HepG2 (cell line): ENCODE measurements around the gene SNU13. TPM values are rescaled to one million over a fixed set of nuclear protein-coding genes. Genes with fewer than 3 reads are reported as not detected.

Experiments
- ATAC-seq: fragments of 200-7000 bp; cut with Tn5 transposase; 3 replicates; pipeline ENCODE4 v1.9.1; 2020; ENCODE audit warnings: mild to moderate bottlenecking, moderate library complexity
- Bru-seq: library from RNA; stranded (reverse); fragments of 400-500 nt; gene quantifications from one replicate; lab custom pipeline; 2021; lab: Mats Ljungman, UMichigan
- BruChase-seq, 2 experiments: library from RNA; stranded (reverse); fragments of 400-500 nt; gene quantifications; one replicate each; lab custom pipeline; 2021; lab: Mats Ljungman, UMichigan
- BruUV-seq: library from RNA; stranded (reverse); fragments of 400-500 nt; replicated peaks from 2 replicates; lab custom pipeline; 2021; lab: Mats Ljungman, UMichigan
- CTCF ChIA-PET: fragments of 300-600 bp; formaldehyde crosslinking; extraction: SDS; loops from one replicate; lab custom pipeline; 2021; ENCODE audit warnings: low total read pairs, inconsistent platforms, low intra/inter-chr PET ratio; lab: Yijun Ruan, JAX
- POLR2A ChIA-PET: fragments of 350-600 bp; sonication (Branson Sonifier 250); formaldehyde crosslinking; loops from one replicate; lab custom pipeline; 2020; ENCODE audit warnings: antibody characterized with exemption, inconsistent platforms; lab: Yijun Ruan, JAX
- DNase-seq: peaks from one replicate; pipeline ENCODE4 v3.0.0-alpha.2; 2015; ENCODE audit warnings: low spot score
- FAIRE-seq: peaks from 3 replicates; lab custom pipeline; 2011; peaks lifted over from hg19 to GRCh38; lab: Jason Lieb, UNC
- H2AFZ ChIP-seq: one replicate; pipeline ENCODE4 v1.6.1; 2011; ENCODE audit warnings: low read length, inconsistent platforms
- H3K27ac ChIP-seq: fragments of 300-600 bp; 3 replicates; pipeline ENCODE4 v1.8.0; 2011; ENCODE audit warnings: mixed run types, mild to moderate bottlenecking, mixed read lengths, low read length, inconsistent platforms; ENCODE audit not compliant: insufficient read depth; ENCODE audit errors: extremely low read length
- H3K27me3 ChIP-seq, 2 experiments: fragments of 200-600 bp in 1 of 2; 2 replicates in 1 of 2; 3 replicates in 1 of 2; pipeline versions ENCODE4 v1.6.0 to v1.8.0; 2011; ENCODE audit warnings: low read length in 2 of 2, mild to moderate bottlenecking in 2 of 2, moderate library complexity in 2 of 2, inconsistent platforms in 1 of 2; ENCODE audit not compliant: insufficient read depth in 2 of 2, control insufficient read depth in 1 of 2
- H3K36me3 ChIP-seq, 2 experiments: fragments of 200-600 bp in 1 of 2; replicated peaks in 1 of 2; 2 replicates in 1 of 2; 3 replicates in 1 of 2; pipeline versions ENCODE4 v1.5.1 to v1.8.0; 2011; ENCODE audit warnings: low read length in 2 of 2, inconsistent platforms in 1 of 2; ENCODE audit not compliant: insufficient read depth in 2 of 2, control insufficient read depth in 1 of 2
- H3K4me1 ChIP-seq: 2 replicates; pipeline ENCODE4 v1.5.1; 2012; ENCODE audit warnings: low read length, inconsistent platforms; ENCODE audit not compliant: insufficient read depth
- H3K4me2 ChIP-seq: 2 replicates; pipeline ENCODE4 v1.6.0; 2011; ENCODE audit warnings: low read depth, low read length, inconsistent platforms
- H3K4me3 ChIP-seq, 3 experiments: fragments of 200-600 bp in 1 of 3; sonication (generic), shearing (Covaris generic) in 1 of 3; replicated peaks in 1 of 3; 2 replicates each; pipeline ENCODE4 v1.5.1; 2011 to 2016; ENCODE audit warnings: low read length in 3 of 3, inconsistent platforms in 2 of 3, low read depth in 2 of 3, mild to moderate bottlenecking in 2 of 3, control low read depth in 1 of 3, mixed read lengths in 1 of 3; ENCODE audit not compliant: insufficient read depth in 1 of 3
- H3K79me2 ChIP-seq: one replicate; pipeline ENCODE4 v1.6.1; 2011; ENCODE audit warnings: low read length, inconsistent platforms; ENCODE audit not compliant: insufficient read depth
- H3K9ac ChIP-seq: 2 replicates; pipeline ENCODE4 v1.6.0; 2011; ENCODE audit warnings: mild to moderate bottlenecking, low read depth, low read length, inconsistent platforms; ENCODE audit not compliant: insufficient read depth
- H3K9me3 ChIP-seq: 2 replicates; pipeline ENCODE4 v1.5.1; 2012; ENCODE audit warnings: mild to moderate bottlenecking, low read length
- H4K20me1 ChIP-seq: 2 replicates; pipeline ENCODE4 v1.6.0; 2011; ENCODE audit warnings: inconsistent platforms, mild to moderate bottlenecking, low read length, moderate library complexity; ENCODE audit not compliant: insufficient read depth
- HDAC2 ChIP-seq: sonication (generic); formaldehyde crosslinking; IDR thresholded peaks from 2 replicates; pipeline ENCODE4 v1.4.0; 2020; ENCODE audit warnings: missing genetic modification reagents
- KAT2B ChIP-seq: fragments of 150-350 bp; IDR thresholded peaks from 2 replicates; pipeline ENCODE4 v1.6.1; 2014; ENCODE audit warnings: low read depth, low read length, borderline replicate concordance
- NR2C2 ChIP-seq: sonication (generic); formaldehyde crosslinking; IDR thresholded peaks from 2 replicates; pipeline ENCODE4 v1.4.0; 2020; ENCODE audit warnings: missing genetic modification reagents, mild to moderate bottlenecking, moderate library complexity, borderline replicate concordance
- PTBP1 ChIP-seq: fragments of 200-400 bp; formaldehyde crosslinking; IDR thresholded peaks from 2 replicates; pipeline ENCODE4 v1.6.1; 2018; ENCODE audit warnings: low read length, low read depth; ENCODE audit not compliant: poor library complexity, severe bottlenecking
- SALL1 ChIP-seq: sonication (generic); formaldehyde crosslinking; IDR thresholded peaks from 2 replicates; pipeline ENCODE4 v1.8.0; 2022; ENCODE audit warnings: mild to moderate bottlenecking, missing genetic modification reagents
- ZBTB46 ChIP-seq: sonication (generic); formaldehyde crosslinking; IDR thresholded peaks from 2 replicates; pipeline ENCODE4 v1.4.0; 2020; ENCODE audit warnings: mild to moderate bottlenecking, missing genetic modification reagents, borderline replicate concordance
- ZC3H13 ChIP-seq: sonication (generic); formaldehyde crosslinking; IDR thresholded peaks from 2 replicates; pipeline ENCODE4 v1.8.1; 2023; ENCODE audit warnings: mild to moderate bottlenecking, missing genetic modification reagents, moderate library complexity
- ZNF746 ChIP-seq: sonication (generic); formaldehyde crosslinking; IDR thresholded peaks from 2 replicates; pipeline ENCODE4 v1.8.0; 2022; ENCODE audit warnings: mild to moderate bottlenecking, missing genetic modification reagents
- WGBS: methylation state at CpG from one replicate; pipeline ENCODE4 v1.1.6; 2017; ENCODE audit warnings: low lambda C conversion rate; 5-methylcytosine and 5-hydroxymethylcytosine counted together
- in situ Hi-C: cut with HindIII; loops from 2 replicates; pipeline ENCODE4 v1.10.0; 2017; ENCODE audit warnings: low pct_unique_long_range_greater_than_20kb; ENCODE audit not compliant: extremely low pct_ligation_motif_present
- intact Hi-C: fragments of 100-400 bp; cut with micrococcal nuclease; formaldehyde crosslinking; loops from one replicate; pipeline ENCODE4 v1.10.0; 2022; ENCODE audit not compliant: unreplicated experiment
- long read RNA-seq, 2 experiments: library from RNA in 1 of 2; library from polyadenylated mRNA in 1 of 2; stranded (forward) in 1 of 2; unstranded in 1 of 2; transcript quantifications; one replicate each; pipeline ENCODE4 v2.0.0, GENCODE V29; 2019 to 2022
- polyA minus RNA-seq, 3 experiments: library from RNA; depleted of rRNA, polyadenylated mRNA; stranded (reverse); fragments of >200 nt; gene quantifications; 2 replicates each; pipeline ENCODE4 v1.2.3, GENCODE V29; 2011; ENCODE audit warnings: low replicate concordance in 1 of 3
- polyA plus RNA-seq, 8 experiments: library from polyadenylated mRNA; depleted of rRNA in 3 of 8; stranded (reverse) in 7 of 8; unstranded in 1 of 8; fragments of >200 nt; fragmentation: Illumina TruSeq in 4 of 8; extraction: Trizol in 4 of 8; gene quantifications; 2 replicates each; pipeline versions ENCODE4 v1.2.1 to v1.2.3, GENCODE V29; 2011 to 2016; ENCODE audit warnings: low read depth in 4 of 8, missing spikeins in 1 of 8, mixed read lengths in 1 of 8; ENCODE audit not compliant: insufficient read depth in 1 of 8
- total RNA-seq, 5 experiments: library from RNA; depleted of rRNA; stranded (reverse); fragments of >200 nt; fragmentation: Illumina TruSeq; extraction: Trizol; gene quantifications; 2 replicates each; pipeline ENCODE4 v1.2.3, GENCODE V29; 2016; ENCODE audit warnings: low read depth in 1 of 5
- TF ChIP-seq, protein P1 (sequence below): sonication (generic); formaldehyde crosslinking; conservative IDR thresholded peaks from 2 replicates; pipeline ENCODE4 v1.4.0; 2020; ENCODE audit warnings: missing genetic modification reagents
- TF ChIP-seq, protein P2 (sequence below): sonication (generic); formaldehyde crosslinking; IDR thresholded peaks from 2 replicates; pipeline ENCODE4 v1.4.0; 2020; ENCODE audit warnings: mild to moderate bottlenecking, missing genetic modification reagents

Gene SNU13
- 203 and 276 TPM in 2 replicates for total RNA-seq (2016; rRNA removed; fragmentation: Illumina TruSeq; extraction: Trizol)
- total RNA-seq (2016; cell fraction: cytosol; rRNA removed; fragmentation: Illumina TruSeq; extraction: Trizol; ENCODE audit: low read depth), result 81.0 and 91.5 TPM in 2 replicates
- total RNA-seq (2016; cell fraction: insoluble cytoplasmic fraction; rRNA removed; fragmentation: Illumina TruSeq; extraction: Trizol), result 199 and 275 TPM in 2 replicates
- 122 and 129 TPM in 2 replicates for total RNA-seq (2016; cell fraction: membrane; rRNA removed; fragmentation: Illumina TruSeq; extraction: Trizol)
- 62.6 and 67.0 TPM in 2 replicates for total RNA-seq (2016; cell fraction: nucleus; rRNA removed; fragmentation: Illumina TruSeq; extraction: Trizol)
- polyA plus RNA-seq (2011; rRNA removed), result 287 and 294 TPM in 2 replicates
- polyA plus RNA-seq (2011; cell fraction: cytosol; rRNA removed), result 300 and 301 TPM in 2 replicates
- 84.3 and 96.7 TPM in 2 replicates for polyA plus RNA-seq (2011; cell fraction: nucleus; rRNA removed)
- 185 and 224 TPM in 2 replicates for polyA plus RNA-seq (2012)
- polyA plus RNA-seq (2016; cell fraction: cytosol; fragmentation: Illumina TruSeq; extraction: Trizol; ENCODE audit: low read depth), result 108 and 124 TPM in 2 replicates
- polyA plus RNA-seq (2016; cell fraction: insoluble cytoplasmic fraction; fragmentation: Illumina TruSeq; extraction: Trizol; ENCODE audit: low read depth), result 406 and 429 TPM in 2 replicates
- polyA plus RNA-seq (2016; cell fraction: membrane; fragmentation: Illumina TruSeq; extraction: Trizol; ENCODE audit: low read depth), result 153 and 154 TPM in 2 replicates
- polyA plus RNA-seq (2016; cell fraction: nucleus; fragmentation: Illumina TruSeq; extraction: Trizol; ENCODE audit: insufficient read depth, low read depth), result 168 and 172 TPM in 2 replicates
- polyA minus RNA-seq (2011; rRNA and poly(A)+ RNA removed; ENCODE audit: low replicate concordance), result 181 and 279 TPM in 2 replicates
- 72.6 and 78.5 TPM in 2 replicates for polyA minus RNA-seq (2011; cell fraction: cytosol; rRNA and poly(A)+ RNA removed)
- polyA minus RNA-seq (2011; cell fraction: nucleus; rRNA and poly(A)+ RNA removed), result 35.0 and 35.4 TPM in 2 replicates
- Bru-seq, nascent RNA, result percentile 81 among the genes with signal in this experiment
- percentile 92 among the genes with signal in this experiment for BruChase-seq, experiment 1, labeled RNA remaining after a 6-hour chase
- percentile 83 among the genes with signal in this experiment for BruChase-seq, experiment 2, labeled RNA remaining after a 2-hour chase
- long read RNA-seq, experiment 1, transcript SNU13-202 (3 exons, 1,503 nt), result major isoform, 231 of 422 reads
- long read RNA-seq, experiment 1, transcript SNU13-201 (3 exons, 877 nt), result minor isoform, 145 of 422 reads
- long read RNA-seq, experiment 1, partial matches to known transcripts, result 26 of 422 reads
- long read RNA-seq, experiment 1, other reads (novel, unspliced or antisense), result 20 of 422 reads
- long read RNA-seq, experiment 2, transcript SNU13-202 (3 exons, 1,503 nt), result minor isoform, 158 of 516 reads
- long read RNA-seq, experiment 2, transcript SNU13-201 (3 exons, 877 nt), result major isoform, 199 of 516 reads
- long read RNA-seq, experiment 2, transcript SNU13-211 (4 exons, 1,036 nt), result minor isoform, 6 of 516 reads
- long read RNA-seq, experiment 2, partial matches to known transcripts, result 72 of 516 reads
- long read RNA-seq, experiment 2, other reads (novel, unspliced or antisense), result 77 of 516 reads

GRCh38 chr22:41688365-41689211 lies at the start of gene SNU13:
TSS of gene SNU13 (minus strand) at chr22:41688867. CDS start at chr22:41688796, 71 bp downstream.
- Histone ChIP-seq H3K9ac (peak within 1 kb of the TSS; percentile 90), H3K27me3 (no peaks in the 10 kb centered on the region), H3K27ac (peak within 1 kb of the TSS; percentile 93), H3K4me3 (peak within 1 kb of the TSS; percentile 85 to 95 (median 94)), H3K4me2 (peak within 1 kb of the TSS; percentile 86), H2AFZ (no peak within 1 kb of the TSS), H3K36me3 (no peaks in the 10 kb centered on the region), H3K9me3 (no peaks in the 10 kb centered on the region), H3K79me2 (peaks cover 47% of the 10 kb centered on the region), H3K4me1 (peaks cover 27% of the 10 kb centered on the region), H4K20me1 (no peaks in the 10 kb centered on the region; the same call in 1 of the 2 replicates)
- ChIA-PET POLR2A (interaction anchor here (0.6 to 2.8 kb wide), 8 partner anchors 9 to 258 kb away, joined by 3 to 29 read pairs (median 5); partner anchors contain the start of genes CCDC134, CENPM, DESI1 and PMM1), CTCF (no interaction called here)
- intact Hi-C loops, result loop anchor here (2.0 kb wide), 1 partner anchor 22 kb away; no protein-coding TSS in a partner anchor
- peak; percentile 96 for ATAC-seq
- 0% methylated on average over 30 of the region's 62 CpGs for WGBS
- in situ Hi-C loops, result no loop called here
- peak; percentile 88 for DNase-seq
- FAIRE-seq, result peak; percentile 76
- BruUV-seq, result no TSS peak
- TF ChIP-seq, protein P1, sequence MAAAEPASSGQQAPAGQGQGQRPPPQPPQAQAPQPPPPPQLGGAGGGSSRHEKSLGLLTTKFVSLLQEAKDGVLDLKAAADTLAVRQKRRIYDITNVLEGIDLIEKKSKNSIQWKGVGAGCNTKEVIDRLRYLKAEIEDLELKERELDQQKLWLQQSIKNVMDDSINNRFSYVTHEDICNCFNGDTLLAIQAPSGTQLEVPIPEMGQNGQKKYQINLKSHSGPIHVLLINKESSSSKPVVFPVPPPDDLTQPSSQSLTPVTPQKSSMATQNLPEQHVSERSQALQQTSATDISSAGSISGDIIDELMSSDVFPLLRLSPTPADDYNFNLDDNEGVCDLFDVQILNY (CRISPR knock-in tag), result peak; percentile 66
- TF ChIP-seq NR2C2 (peak; percentile 97), ZBTB46 (CRISPR knock-in tag) (no peak), HDAC2 (CRISPR knock-in tag) (peak; percentile 74), PTBP1 (no peak), ZC3H13 (CRISPR knock-in tag) (no peak), KAT2B (no peak), SALL1 (CRISPR knock-in tag) (peak; percentile 85), ZNF746 (no peak)
- TF ChIP-seq, protein P2, sequence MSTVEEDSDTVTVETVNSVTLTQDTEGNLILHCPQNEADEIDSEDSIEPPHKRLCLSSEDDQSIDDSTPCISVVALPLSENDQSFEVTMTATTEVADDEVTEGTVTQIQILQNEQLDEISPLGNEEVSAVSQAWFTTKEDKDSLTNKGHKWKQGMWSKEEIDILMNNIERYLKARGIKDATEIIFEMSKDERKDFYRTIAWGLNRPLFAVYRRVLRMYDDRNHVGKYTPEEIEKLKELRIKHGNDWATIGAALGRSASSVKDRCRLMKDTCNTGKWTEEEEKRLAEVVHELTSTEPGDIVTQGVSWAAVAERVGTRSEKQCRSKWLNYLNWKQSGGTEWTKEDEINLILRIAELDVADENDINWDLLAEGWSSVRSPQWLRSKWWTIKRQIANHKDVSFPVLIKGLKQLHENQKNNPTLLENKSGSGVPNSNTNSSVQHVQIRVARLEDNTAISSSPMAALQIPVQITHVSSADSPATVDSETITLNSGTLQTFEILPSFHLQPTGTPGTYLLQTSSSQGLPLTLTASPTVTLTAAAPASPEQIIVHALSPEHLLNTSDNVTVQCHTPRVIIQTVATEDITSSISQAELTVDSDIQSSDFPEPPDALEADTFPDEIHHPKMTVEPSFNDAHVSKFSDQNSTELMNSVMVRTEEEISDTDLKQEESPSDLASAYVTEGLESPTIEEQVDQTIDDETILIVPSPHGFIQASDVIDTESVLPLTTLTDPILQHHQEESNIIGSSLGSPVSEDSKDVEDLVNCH (CRISPR knock-in tag), result no peak
